Activated CD4-positive, alpha-beta memory T cell treated with anti-CD3 and anti-CD28 coated beads, Interleukin-2, amount 10 ng/mL, durations not matched to agents 7 days and 5 days (primary cell): ENCODE data around the gene CETN2. TPM values are rescaled to one million over a fixed set of nuclear protein-coding genes. Genes with fewer than 3 reads are reported as not detected.
"Not testable (repeated sequence)": the region's sequence is repeated elsewhere in the genome, so short reads cannot be mapped to it uniquely, and the experiment has no call there.

Experiments used
- CTCF ChIA-PET: fragments of 350-600 bp; sonication (Branson Sonifier 250); formaldehyde crosslinking; loops from one replicate; lab custom pipeline; 2021; ENCODE audit warnings: antibody characterized with exemption, inconsistent platforms; lab: Charles Lee
- POLR2A ChIA-PET: fragments of 350-600 bp; sonication (Branson Sonifier 250); formaldehyde crosslinking; loops from one replicate; lab custom pipeline; 2021; ENCODE audit warnings: antibody characterized with exemption; lab: Charles Lee
- DNase-seq: peaks from one replicate; pipeline ENCODE4 v3.0.0-alpha.2; 2020
- H3K27ac Mint-ChIP-seq: one replicate; pipeline ENCODE4 v1.8.0; 2021; ENCODE audit warnings: mild to moderate bottlenecking, mixed read lengths
- H3K27me3 Mint-ChIP-seq: one replicate; pipeline ENCODE4 v1.8.0; 2021; ENCODE audit warnings: mixed read lengths
- H3K36me3 Mint-ChIP-seq: one replicate; pipeline ENCODE4 v1.8.0; 2021; ENCODE audit warnings: low read depth, mixed read lengths
- H3K4me1 Mint-ChIP-seq: one replicate; pipeline ENCODE4 v1.8.0; 2021; ENCODE audit warnings: mixed read lengths
- H3K4me3 Mint-ChIP-seq: one replicate; pipeline ENCODE4 v1.8.0; 2021; ENCODE audit warnings: mild to moderate bottlenecking, mixed read lengths
- H3K9me3 Mint-ChIP-seq: one replicate; pipeline ENCODE4 v1.8.0; 2021; ENCODE audit warnings: mixed read lengths
- total RNA-seq, 2 experiments: library from RNA; stranded (reverse); gene quantifications; one replicate each; pipeline ENCODE4 v1.2.3, GENCODE V29; 2021

The CETN2 gene
- total RNA-seq, 2 experiments from 2014 or later, result 7.7 TPM

- no peak for DNase-seq
- Mint-ChIP-seq H3K9me3 (no peaks in the 10 kb centered on the region), H3K36me3 (peaks cover 33% of the 10 kb centered on the region), H3K27me3 (no peaks in the 10 kb centered on the region), H3K4me3 (no peak overlapping the region), H3K4me1 (peaks cover 12% of the 10 kb centered on the region), H3K27ac (no peak overlapping the region)
- POLR2A ChIA-PET, result no interaction called here
- CTCF ChIA-PET, result no interaction called here
Measured at GRCh38 chrX:152850465-152850864, 19.9 kb upstream of the CETN2 start.

- Mint-ChIP-seq H3K4me1 (peaks cover 7% of the 10 kb centered on the region), H3K36me3 (peaks cover 23% of the 10 kb centered on the region), H3K27me3 (no peaks in the 10 kb centered on the region), H3K9me3 (no peaks in the 10 kb centered on the region), H3K4me3 (no peak overlapping the region), H3K27ac (no peak overlapping the region)
- DNase-seq, result no peak
- CTCF ChIA-PET, result no interaction called here
- POLR2A ChIA-PET, result no interaction called here
Measured at GRCh38 chrX:152847281-152847680, 16.7 kb upstream of the CETN2 start.

GRCh38 chrX:152845618-152846240 lies 15.2 kb upstream of the CETN2 start:
- H3K27ac Mint-ChIP-seq, result no peak overlapping the region
- peaks cover 17% of the 10 kb centered on the region for H3K36me3 Mint-ChIP-seq
- no peak overlapping the region for H3K4me3 Mint-ChIP-seq
- CTCF ChIA-PET, result no interaction called here
- POLR2A ChIA-PET, result no interaction called here
- peaks cover under 1% of the 10 kb centered on the region for H3K4me1 Mint-ChIP-seq
- no peak for DNase-seq
- H3K9me3 Mint-ChIP-seq, result no peaks in the 10 kb centered on the region
- H3K27me3 Mint-ChIP-seq, result no peaks in the 10 kb centered on the region

GRCh38 chrX:152844256-152844655 lies 13.7 kb upstream of the CETN2 start:
- DNase-seq, result no peak
- Mint-ChIP-seq H3K4me3 (no peak overlapping the region), H3K4me1 (no peaks in the 10 kb centered on the region), H3K9me3 (no peaks in the 10 kb centered on the region), H3K27ac (no peak overlapping the region), H3K36me3 (peaks cover 13% of the 10 kb centered on the region), H3K27me3 (no peaks in the 10 kb centered on the region)
- ChIA-PET CTCF (no interaction called here), POLR2A (no interaction called here)

GRCh38 chrX:152843852-152844251 lies 13.3 kb upstream of the CETN2 start:
- H3K4me1 Mint-ChIP-seq, result no peaks in the 10 kb centered on the region

GRCh38 chrX:152842772-152843338 lies 12.3 kb upstream of the CETN2 start:
- ChIA-PET POLR2A (no interaction called here), CTCF (no interaction called here)
- Mint-ChIP-seq H3K4me1 (no peaks in the 10 kb centered on the region), H3K9me3 (no peaks in the 10 kb centered on the region), H3K4me3 (no peak overlapping the region), H3K27me3 (no peaks in the 10 kb centered on the region), H3K27ac (no peak overlapping the region), H3K36me3 (peaks cover 14% of the 10 kb centered on the region)
- DNase-seq, result no peak

More at GRCh38 chrX:152843852-152844251, 13.3 kb upstream of the CETN2 start:
- no peak overlapping the region for H3K4me3 Mint-ChIP-seq
- no peaks in the 10 kb centered on the region for H3K9me3 Mint-ChIP-seq
- no peak for DNase-seq
- H3K27me3 Mint-ChIP-seq, result no peaks in the 10 kb centered on the region
- ChIA-PET POLR2A (no interaction called here), CTCF (no interaction called here)
- H3K27ac Mint-ChIP-seq, result no peak overlapping the region
- H3K36me3 Mint-ChIP-seq, result peaks cover 12% of the 10 kb centered on the region

GRCh38 chrX:152835470-152835869 lies 4.9 kb upstream of the CETN2 start:
- CTCF ChIA-PET, DNase-seq, POLR2A ChIA-PET: not testable (repeated sequence)

GRCh38 chrX:152833378-152833777 lies 2.8 kb upstream of the CETN2 start:
- ChIA-PET POLR2A (no interaction called here), CTCF (no interaction called here)

More at GRCh38 chrX:152835470-152835869, 4.9 kb upstream of the CETN2 start:
- Mint-ChIP-seq H3K36me3 (peaks cover 37% of the 10 kb centered on the region), H3K4me1 (peaks cover 17% of the 10 kb centered on the region)
- not testable (repeated sequence) for H3K27ac Mint-ChIP-seq, H3K27me3 Mint-ChIP-seq, H3K4me3 Mint-ChIP-seq, H3K9me3 Mint-ChIP-seq

GRCh38 chrX:152832520-152832919 lies 2.0 kb upstream of the CETN2 start:
- Mint-ChIP-seq H3K4me1 (peaks cover 22% of the 10 kb centered on the region), H3K27me3 (no peaks in the 10 kb centered on the region), H3K36me3 (peaks cover 31% of the 10 kb centered on the region), H3K9me3 (no peaks in the 10 kb centered on the region), H3K27ac (no peak overlapping the region), H3K4me3 (peak overlapping the region; percentile 84)
- CTCF ChIA-PET, result no interaction called here
- POLR2A ChIA-PET, result no interaction called here
- no peak for DNase-seq

More at GRCh38 chrX:152833378-152833777, 2.8 kb upstream of the CETN2 start:
- no peak overlapping the region for H3K27ac Mint-ChIP-seq
- no peak for DNase-seq
- H3K9me3 Mint-ChIP-seq, result no peaks in the 10 kb centered on the region
- H3K27me3 Mint-ChIP-seq, result no peaks in the 10 kb centered on the region
- no peak overlapping the region for H3K4me3 Mint-ChIP-seq
- H3K36me3 Mint-ChIP-seq, result peaks cover 35% of the 10 kb centered on the region
- H3K4me1 Mint-ChIP-seq, result peaks cover 22% of the 10 kb centered on the region

GRCh38 chrX:152831391-152831790 lies 834 bp upstream of the CETN2 start:
- Mint-ChIP-seq H3K27ac (peak overlapping the region; percentile 74), H3K27me3 (no peaks in the 10 kb centered on the region), H3K9me3 (no peaks in the 10 kb centered on the region), H3K4me1 (peaks cover 22% of the 10 kb centered on the region), H3K4me3 (peak overlapping the region; percentile 84), H3K36me3 (peaks cover 23% of the 10 kb centered on the region)
- CTCF ChIA-PET, result no interaction called here
- no peak for DNase-seq
- POLR2A ChIA-PET, result no interaction called here

GRCh38 chrX:152824841-152825374 lies 5.6 kb downstream of the CETN2 start:
- Mint-ChIP-seq H3K27me3 (peaks cover 6% of the 10 kb centered on the region), H3K4me1 (peaks cover under 1% of the 10 kb centered on the region), H3K36me3 (no peaks in the 10 kb centered on the region), H3K9me3 (no peaks in the 10 kb centered on the region), H3K27ac (no peak overlapping the region), H3K4me3 (no peak overlapping the region)
- DNase-seq, result no peak
- ChIA-PET CTCF (no interaction called here), POLR2A (no interaction called here)

GRCh38 chrX:152823657-152824056 lies 6.9 kb downstream of the CETN2 start:
- ChIA-PET CTCF (interaction anchor here (0.6 kb wide), 1 partner anchor 9 kb away, joined by 5 read pairs; no protein-coding TSS in a partner anchor), POLR2A (no interaction called here)
- Mint-ChIP-seq H3K27ac (no peak overlapping the region), H3K27me3 (peaks cover 6% of the 10 kb centered on the region), H3K36me3 (no peaks in the 10 kb centered on the region), H3K9me3 (no peaks in the 10 kb centered on the region), H3K4me1 (no peaks in the 10 kb centered on the region), H3K4me3 (no peak overlapping the region)
- DNase-seq, result no peak

GRCh38 chrX:152822383-152823086 lies 8.0 kb downstream of the CETN2 start:
- Mint-ChIP-seq H3K4me3 (no peak overlapping the region), H3K4me1 (no peaks in the 10 kb centered on the region), H3K27ac (no peak overlapping the region), H3K27me3 (peaks cover 6% of the 10 kb centered on the region), H3K36me3 (no peaks in the 10 kb centered on the region), H3K9me3 (no peaks in the 10 kb centered on the region)
- POLR2A ChIA-PET, result no interaction called here
- no peak for DNase-seq
- CTCF ChIA-PET, result interaction anchor here (1.7 kb wide), 1 partner anchor 8 kb away, joined by 4 read pairs; the partner anchor contains the start of genes CETN2 and NSDHL
